ENCODE results near the gene NPNT. TPM values are rescaled to one million over a fixed set of nuclear protein-coding genes. Genes with fewer than 3 reads are reported as not detected.

The NPNT gene
- total RNA-seq, 2 experiments from 2014 or later = not detected

DNA sequence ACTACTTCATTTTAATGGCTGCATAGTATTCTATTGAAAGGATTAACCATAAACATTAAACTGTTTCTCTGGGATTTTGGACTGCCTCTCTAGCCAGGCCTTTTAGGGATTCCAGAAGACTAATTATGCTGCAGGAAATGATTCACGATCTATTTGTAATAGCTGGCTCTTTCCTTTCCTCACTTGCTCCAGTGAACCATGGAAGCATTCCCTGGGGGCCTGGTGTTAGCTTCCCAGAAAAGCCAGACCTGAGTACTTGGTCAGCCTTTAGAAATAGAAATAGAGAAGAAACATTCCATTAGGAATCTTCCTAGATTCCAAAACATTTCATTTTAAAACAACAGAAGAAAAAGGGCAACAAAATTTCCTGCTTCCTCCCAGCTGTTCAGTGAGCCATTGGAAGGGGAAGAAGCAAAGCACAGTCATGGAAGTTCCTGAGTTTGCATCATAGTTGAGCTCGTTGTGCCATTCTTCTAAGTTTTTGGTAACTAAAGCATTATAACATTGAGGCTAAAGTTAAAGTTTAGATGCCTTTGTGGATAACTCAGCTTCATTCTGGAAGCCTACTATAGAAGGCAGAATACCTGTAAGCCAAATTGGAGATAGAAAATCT, 83.5 kb downstream of the NPNT start:
- Mint-ChIP-seq H3K27me3 (no peaks in the 10 kb centered on the region), H3K9me3 (peaks cover 2% of the 10 kb centered on the region), H3K27ac (no peak overlapping the region), H3K4me3 (no peak overlapping the region), H3K4me1 (ENCODE audit: low read depth) (no peaks in the 10 kb centered on the region), H3K36me3 (ENCODE audit: low read depth) (no peaks in the 10 kb centered on the region)
- ATAC-seq (no peak), DNase-seq (no peak)
- TF ChIP-seq, protein P1, sequence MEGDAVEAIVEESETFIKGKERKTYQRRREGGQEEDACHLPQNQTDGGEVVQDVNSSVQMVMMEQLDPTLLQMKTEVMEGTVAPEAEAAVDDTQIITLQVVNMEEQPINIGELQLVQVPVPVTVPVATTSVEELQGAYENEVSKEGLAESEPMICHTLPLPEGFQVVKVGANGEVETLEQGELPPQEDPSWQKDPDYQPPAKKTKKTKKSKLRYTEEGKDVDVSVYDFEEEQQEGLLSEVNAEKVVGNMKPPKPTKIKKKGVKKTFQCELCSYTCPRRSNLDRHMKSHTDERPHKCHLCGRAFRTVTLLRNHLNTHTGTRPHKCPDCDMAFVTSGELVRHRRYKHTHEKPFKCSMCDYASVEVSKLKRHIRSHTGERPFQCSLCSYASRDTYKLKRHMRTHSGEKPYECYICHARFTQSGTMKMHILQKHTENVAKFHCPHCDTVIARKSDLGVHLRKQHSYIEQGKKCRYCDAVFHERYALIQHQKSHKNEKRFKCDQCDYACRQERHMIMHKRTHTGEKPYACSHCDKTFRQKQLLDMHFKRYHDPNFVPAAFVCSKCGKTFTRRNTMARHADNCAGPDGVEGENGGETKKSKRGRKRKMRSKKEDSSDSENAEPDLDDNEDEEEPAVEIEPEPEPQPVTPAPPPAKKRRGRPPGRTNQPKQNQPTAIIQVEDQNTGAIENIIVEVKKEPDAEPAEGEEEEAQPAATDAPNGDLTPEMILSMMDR (IDR thresholded peaks at IDR 0.05) = no peak
- intact Hi-C loops (cut with micrococcal nuclease) = no loop called here
- POLR2A ChIA-PET = no interaction called here
- CTCF ChIA-PET = no interaction called here

DNA sequence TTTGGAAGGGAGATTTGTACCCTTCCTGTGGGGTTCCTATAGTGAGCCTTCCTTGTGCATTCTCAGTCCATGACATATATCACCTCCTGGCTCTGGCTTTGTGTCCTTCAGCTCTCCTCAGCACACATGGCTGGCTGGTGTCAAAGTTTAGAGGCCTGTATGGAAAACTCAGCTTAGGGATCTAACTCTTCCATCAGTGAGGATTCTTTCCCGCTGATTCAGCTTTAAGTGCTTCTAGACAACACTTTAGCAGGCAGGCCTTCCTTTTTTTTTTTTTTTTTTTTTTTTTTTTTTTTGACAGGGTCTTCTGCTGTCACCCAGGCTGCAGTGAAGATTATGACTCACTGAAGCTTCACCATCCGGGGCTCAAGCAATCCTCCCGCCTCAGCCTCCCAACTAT, 84.2 kb downstream of the NPNT start:
- H3K27me3 Mint-ChIP-seq = no peaks in the 10 kb centered on the region
- intact Hi-C loops (cut with micrococcal nuclease) = no loop called here
- ChIA-PET CTCF (no interaction called here), POLR2A (no interaction called here)
- H3K36me3 Mint-ChIP-seq (ENCODE audit: low read depth) = no peaks in the 10 kb centered on the region
- DNase-seq (no peak), ATAC-seq (no peak)
- H3K27ac Mint-ChIP-seq = no peak overlapping the region
- H3K9me3 Mint-ChIP-seq = peaks cover 2% of the 10 kb centered on the region
- H3K4me1 Mint-ChIP-seq (ENCODE audit: low read depth) = no peaks in the 10 kb centered on the region
- TF ChIP-seq, protein P1 (IDR thresholded peaks at IDR 0.05) = no peak
- no peak overlapping the region for H3K4me3 Mint-ChIP-seq

DNA sequence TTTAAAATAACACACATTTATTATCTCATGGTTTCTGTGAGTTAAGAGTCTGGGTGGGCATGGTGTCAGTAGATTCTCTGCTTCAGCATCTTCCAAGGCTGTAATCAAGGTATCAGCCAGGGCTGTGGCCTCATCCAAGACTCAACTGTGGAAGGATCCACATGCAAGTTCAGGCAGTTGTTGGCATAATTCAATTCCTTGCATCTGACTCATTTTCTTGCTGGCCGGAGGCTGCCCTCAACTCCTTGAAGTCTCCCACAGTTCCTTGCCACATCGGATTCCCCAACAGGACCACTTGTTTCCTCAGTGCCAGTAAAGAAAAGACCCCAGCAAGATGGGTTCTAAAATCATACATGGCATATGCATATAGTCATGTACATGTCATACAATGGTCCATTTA, 93.4 kb downstream of the NPNT start:
- Mint-ChIP-seq H3K9me3 (peaks cover 2% of the 10 kb centered on the region), H3K4me3 (no peak overlapping the region), H3K27ac (no peak overlapping the region), H3K36me3 (ENCODE audit: low read depth) (no peaks in the 10 kb centered on the region), H3K27me3 (no peaks in the 10 kb centered on the region), H3K4me1 (ENCODE audit: low read depth) (no peaks in the 10 kb centered on the region)
- ATAC-seq = no peak
- CTCF ChIA-PET = no interaction called here
- intact Hi-C loops (cut with micrococcal nuclease) = no loop called here
- POLR2A ChIA-PET = no interaction called here
- TF ChIP-seq, protein P1 (IDR thresholded peaks at IDR 0.05) = no peak
- no peak for DNase-seq

DNA sequence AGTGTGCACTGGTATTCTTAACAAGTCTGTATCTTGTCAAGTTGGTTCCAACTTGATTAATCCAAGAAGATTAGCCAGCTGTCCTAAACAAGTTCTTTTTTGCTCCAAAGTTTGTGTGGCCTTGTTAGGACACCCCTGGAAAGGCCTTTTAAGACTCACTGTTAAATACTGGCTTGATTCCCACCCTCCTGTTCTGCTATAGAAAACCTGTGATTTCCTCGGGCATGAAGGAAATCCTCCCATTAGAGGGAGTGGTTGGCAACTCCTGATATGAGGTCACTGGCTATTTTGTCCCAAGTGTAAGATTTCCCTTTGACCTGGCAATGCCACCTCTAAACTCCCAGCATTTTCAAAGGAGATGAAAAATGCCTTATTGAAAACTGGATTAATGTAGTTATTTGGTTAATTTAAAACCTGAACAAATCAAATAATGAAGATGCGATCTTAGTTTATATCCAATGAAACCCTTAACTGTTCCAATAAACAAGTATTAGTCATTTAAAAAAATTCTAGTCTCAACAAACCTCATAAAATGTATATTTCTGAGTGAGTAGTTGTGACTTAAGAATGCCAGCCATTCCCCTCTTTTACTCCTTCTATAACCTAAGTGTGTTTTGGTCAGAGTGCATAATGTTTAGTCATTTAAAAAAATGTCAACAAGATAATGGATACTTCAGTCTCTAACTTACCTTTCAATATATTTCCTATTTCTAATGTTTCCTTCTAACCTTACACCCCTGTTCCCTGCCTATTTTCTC, 94.4 kb downstream of the NPNT start:
- ATAC-seq (no peak), DNase-seq (no peak)
- ChIA-PET POLR2A (no interaction called here), CTCF (no interaction called here)
- Mint-ChIP-seq H3K4me3 (no peak overlapping the region), H3K4me1 (ENCODE audit: low read depth) (no peaks in the 10 kb centered on the region), H3K27ac (no peak overlapping the region), H3K27me3 (no peaks in the 10 kb centered on the region), H3K36me3 (ENCODE audit: low read depth) (no peaks in the 10 kb centered on the region), H3K9me3 (peaks cover 2% of the 10 kb centered on the region)
- TF ChIP-seq, protein P1 (IDR thresholded peaks at IDR 0.05) = no peak
- intact Hi-C loops (cut with micrococcal nuclease) = no loop called here

DNA sequence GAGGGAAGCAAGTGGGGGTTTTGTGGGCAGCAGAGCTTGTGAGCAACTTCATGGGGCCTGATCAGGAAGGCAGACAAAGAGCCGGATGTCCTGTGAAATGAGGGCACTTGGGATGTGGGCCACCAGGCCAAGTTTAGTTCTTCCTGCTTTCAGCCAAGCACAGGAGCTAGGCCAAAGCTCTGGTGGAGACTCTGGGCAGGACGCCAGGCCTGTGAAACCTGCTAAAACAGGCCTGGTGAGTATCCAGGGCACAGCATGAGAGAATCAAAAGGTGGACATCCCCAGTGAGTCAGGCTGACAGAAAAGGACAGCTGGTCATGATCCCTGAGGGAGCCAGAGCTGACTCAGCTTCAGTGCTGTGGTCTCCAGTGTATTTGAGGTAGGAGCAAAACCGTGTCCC, 95.7 kb downstream of the NPNT start:
- CTCF ChIA-PET = no interaction called here
- H3K4me3 Mint-ChIP-seq = no peak overlapping the region
- H3K36me3 Mint-ChIP-seq (ENCODE audit: low read depth) = no peaks in the 10 kb centered on the region
- peaks cover 2% of the 10 kb centered on the region for H3K9me3 Mint-ChIP-seq
- no peak for ATAC-seq
- DNase-seq = no peak
- POLR2A ChIA-PET = no interaction called here
- no peak overlapping the region for H3K27ac Mint-ChIP-seq
- no peaks in the 10 kb centered on the region for H3K27me3 Mint-ChIP-seq
- intact Hi-C loops (cut with micrococcal nuclease) = no loop called here
- TF ChIP-seq, protein P1 (IDR thresholded peaks at IDR 0.05) = no peak
- no peaks in the 10 kb centered on the region for H3K4me1 Mint-ChIP-seq (ENCODE audit: low read depth)

Data from activated CD8-positive, alpha-beta T cell treated with anti-CD3 and anti-CD28 coated beads for 36 hours (primary cell).